NB4 (cell line): ENCODE results near the gene AATK.

Experiments
- MAX ChIP-seq: IDR thresholded peaks from 2 replicates; pipeline ENCODE4 v1.6.1; 2011; ENCODE audit warnings: low read depth, low read length
- POLR2A ChIP-seq: IDR thresholded peaks from 2 replicates; pipeline ENCODE4 v1.6.1; 2011; ENCODE audit warnings: mild to moderate bottlenecking; ENCODE audit not compliant: insufficient read length; ENCODE audit errors: extremely low read depth
- TF ChIP-seq, protein P1 (sequence below): IDR thresholded peaks from one replicate; pipeline ENCODE4 v1.5.1; 2012; ENCODE audit warnings: low read depth, low read length

- TF ChIP-seq MAX (no peak), POLR2A (no peak)
- TF ChIP-seq, protein P1, sequence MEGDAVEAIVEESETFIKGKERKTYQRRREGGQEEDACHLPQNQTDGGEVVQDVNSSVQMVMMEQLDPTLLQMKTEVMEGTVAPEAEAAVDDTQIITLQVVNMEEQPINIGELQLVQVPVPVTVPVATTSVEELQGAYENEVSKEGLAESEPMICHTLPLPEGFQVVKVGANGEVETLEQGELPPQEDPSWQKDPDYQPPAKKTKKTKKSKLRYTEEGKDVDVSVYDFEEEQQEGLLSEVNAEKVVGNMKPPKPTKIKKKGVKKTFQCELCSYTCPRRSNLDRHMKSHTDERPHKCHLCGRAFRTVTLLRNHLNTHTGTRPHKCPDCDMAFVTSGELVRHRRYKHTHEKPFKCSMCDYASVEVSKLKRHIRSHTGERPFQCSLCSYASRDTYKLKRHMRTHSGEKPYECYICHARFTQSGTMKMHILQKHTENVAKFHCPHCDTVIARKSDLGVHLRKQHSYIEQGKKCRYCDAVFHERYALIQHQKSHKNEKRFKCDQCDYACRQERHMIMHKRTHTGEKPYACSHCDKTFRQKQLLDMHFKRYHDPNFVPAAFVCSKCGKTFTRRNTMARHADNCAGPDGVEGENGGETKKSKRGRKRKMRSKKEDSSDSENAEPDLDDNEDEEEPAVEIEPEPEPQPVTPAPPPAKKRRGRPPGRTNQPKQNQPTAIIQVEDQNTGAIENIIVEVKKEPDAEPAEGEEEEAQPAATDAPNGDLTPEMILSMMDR = no peak
Measured at GRCh38 chr17:81093619-81094508, 72.2 kb downstream of the AATK start.
